H1 (cell line): ENCODE results near the gene STK39. TPM values are rescaled to one million over a fixed set of nuclear protein-coding genes. Genes with fewer than 3 reads are reported as not detected.

Experiments used
- CTCF ChIA-PET: fragments of 300-600 bp; sonication (Branson Sonifier 250); formaldehyde crosslinking; loops from one replicate; lab custom pipeline; 2021; ENCODE audit not compliant: partially characterized antibody; lab: Charles Lee
- POLR2A ChIA-PET: fragments of 300-600 bp; sonication (Branson Sonifier 250); formaldehyde crosslinking; loops from one replicate; lab custom pipeline; 2021; ENCODE audit warnings: inconsistent platforms; ENCODE audit not compliant: partially characterized antibody; lab: Charles Lee
- DNase-seq, 2 experiments: peaks; one replicate each; pipeline versions ENCODE4 v3.0.0 to v3.0.0-alpha.2; 2010 to 2022; ENCODE audit warnings: low spot score in 2 of 2, low read depth in 1 of 2, mixed read lengths in 1 of 2
- FAIRE-seq: peaks from 2 replicates; lab custom pipeline; 2011; peaks lifted over from hg19 to GRCh38; lab: Jason Lieb, UNC
- H2AFZ ChIP-seq: 2 replicates; pipeline ENCODE4 v1.8.1; 2012; ENCODE audit warnings: low read length, inconsistent platforms
- H2AK5ac ChIP-seq: 2 replicates; pipeline ENCODE4 v1.6.1; 2013; ENCODE audit warnings: low read depth, low read length
- H2BK120ac ChIP-seq: replicated peaks from 2 replicates; pipeline ENCODE3; 2013; ENCODE audit warnings: low read depth, low read length, inconsistent platforms
- H2BK12ac ChIP-seq: 2 replicates; pipeline ENCODE4 v1.6.1; 2013; ENCODE audit warnings: low read depth, low read length
- H2BK15ac ChIP-seq: 2 replicates; pipeline ENCODE4 v1.6.1; 2013; ENCODE audit warnings: low read length
- H2BK20ac ChIP-seq: 2 replicates; pipeline ENCODE4 v1.6.1; 2013; ENCODE audit warnings: low read length
- H2BK5ac ChIP-seq: 2 replicates; pipeline ENCODE4 v1.6.1; 2013; ENCODE audit warnings: low read depth, low read length
- H3K14ac ChIP-seq: 2 replicates; pipeline ENCODE4 v1.6.1; 2013; ENCODE audit warnings: inconsistent platforms; ENCODE audit not compliant: insufficient read length
- H3K18ac ChIP-seq: 2 replicates; pipeline ENCODE4 v1.6.1; 2013; ENCODE audit warnings: low read length; ENCODE audit errors: extremely low read depth
- H3K23ac ChIP-seq: 2 replicates; pipeline ENCODE4 v1.6.1; 2013; ENCODE audit warnings: inconsistent platforms; ENCODE audit not compliant: insufficient read length
- H3K23me2 ChIP-seq: 2 replicates; pipeline ENCODE4 v1.6.1; 2013; ENCODE audit warnings: low read depth, low read length
- H3K27ac ChIP-seq: 2 replicates; pipeline ENCODE4 v1.6.1; 2011; ENCODE audit warnings: low read depth, low read length, inconsistent platforms
- H3K27me3 ChIP-seq, 4 experiments: replicated peaks in 1 of 4; 1 replicate in 1 of 4; 2 replicates in 3 of 4; pipeline versions ENCODE4 v1.6.1 to v1.8.1; 2011 to 2013; ENCODE audit warnings: low read length in 3 of 4, mild to moderate bottlenecking in 3 of 4, inconsistent platforms in 2 of 4, mixed read lengths in 2 of 4, moderate library complexity in 1 of 4; ENCODE audit not compliant: control insufficient read depth in 3 of 4, insufficient read depth in 3 of 4; ENCODE audit errors: extremely low read depth in 1 of 4
- H3K36me3 ChIP-seq, 4 experiments: 2 replicates each; pipeline versions ENCODE4 v1.6.1 to v1.8.1; 2011 to 2013; ENCODE audit warnings: mild to moderate bottlenecking in 4 of 4, low read length in 3 of 4, moderate library complexity in 2 of 4, control low read depth in 1 of 4, inconsistent platforms in 1 of 4; ENCODE audit not compliant: insufficient read depth in 4 of 4, control insufficient read depth in 2 of 4
- H3K4ac ChIP-seq: replicated peaks from 2 replicates; pipeline ENCODE3; 2013; ENCODE audit warnings: low read length, low read depth, mixed read lengths, inconsistent platforms; ENCODE audit not compliant: insufficient read length
- H3K4me1 ChIP-seq, 4 experiments: replicated peaks in 1 of 4; 1 replicate in 1 of 4; 2 replicates in 3 of 4; pipeline versions ENCODE4 v1.6.1 to v1.8.1; 2011 to 2013; ENCODE audit warnings: low read length in 3 of 4, inconsistent platforms in 2 of 4, mixed read lengths in 1 of 4; ENCODE audit not compliant: insufficient read depth in 4 of 4, control insufficient read depth in 3 of 4
- H3K4me2 ChIP-seq, 2 experiments: 2 replicates each; pipeline versions ENCODE4 v1.6.1 to v1.8.1; 2011 to 2013; ENCODE audit warnings: low read depth in 2 of 2, low read length in 2 of 2, control low read depth in 1 of 2, inconsistent platforms in 1 of 2, mild to moderate bottlenecking in 1 of 2; ENCODE audit not compliant: insufficient read depth in 1 of 2
- H3K4me3 ChIP-seq, 4 experiments: fragments of 200-600, 300-600 bp in 1 of 4; sonication (generic), shearing (Covaris generic), sonication (Bioruptor Twin) in 1 of 4; 2 replicates each; pipeline versions ENCODE4 v1.5.1 to v1.8.1; 2011 to 2016; ENCODE audit warnings: low read length in 4 of 4, low read depth in 3 of 4, control low read depth in 2 of 4, inconsistent platforms in 2 of 4, mild to moderate bottlenecking in 2 of 4, mixed read lengths in 1 of 4, moderate library complexity in 1 of 4; ENCODE audit not compliant: insufficient read depth in 2 of 4; ENCODE audit errors: extremely low read depth in 1 of 4
- H3K56ac ChIP-seq: replicated peaks from 2 replicates; pipeline ENCODE3; 2013; ENCODE audit warnings: low read depth, mild to moderate bottlenecking, mixed read lengths, low read length, inconsistent platforms; ENCODE audit not compliant: insufficient read length
- H3K79me1 ChIP-seq: 2 replicates; pipeline ENCODE4 v1.6.1; 2013; ENCODE audit warnings: low read depth, low read length, control low read depth
- H3K79me2 ChIP-seq, 2 experiments: 2 replicates each; pipeline versions ENCODE4 v1.6.1 to v1.8.1; 2012 to 2013; ENCODE audit warnings: low read length in 2 of 2, mild to moderate bottlenecking in 2 of 2, inconsistent platforms in 1 of 2; ENCODE audit not compliant: insufficient read depth in 2 of 2, control insufficient read depth in 1 of 2
- H3K9ac ChIP-seq, 4 experiments: replicated peaks in 1 of 4; 1 replicate in 1 of 4; 2 replicates in 3 of 4; pipeline versions ENCODE4 v1.6.1 to v1.8.1; 2011 to 2013; ENCODE audit warnings: low read depth in 3 of 4, low read length in 3 of 4, control low read depth in 2 of 4, mild to moderate bottlenecking in 2 of 4, moderate library complexity in 2 of 4, inconsistent platforms in 1 of 4; ENCODE audit errors: extremely low read depth in 1 of 4
- H3K9me3 ChIP-seq, 2 experiments: 2 replicates each; pipeline versions ENCODE4 v1.6.1 to v1.8.1; 2012 to 2013; ENCODE audit warnings: mild to moderate bottlenecking in 2 of 2, moderate library complexity in 2 of 2, control low read depth in 1 of 2, inconsistent platforms in 1 of 2, low read depth in 1 of 2, low read length in 1 of 2, mixed read lengths in 1 of 2; ENCODE audit not compliant: insufficient read depth in 2 of 2
- H4K20me1 ChIP-seq, 2 experiments: replicated peaks in 1 of 2; 2 replicates each; pipeline versions ENCODE3 to v1.8.1; 2011 to 2013; ENCODE audit warnings: inconsistent platforms in 2 of 2, low read length in 2 of 2, mild to moderate bottlenecking in 1 of 2; ENCODE audit not compliant: insufficient read depth in 2 of 2, control insufficient read depth in 1 of 2
- H4K5ac ChIP-seq: 2 replicates; pipeline ENCODE4 v1.6.1; 2013; ENCODE audit warnings: low read length, low read depth, mixed read lengths, inconsistent platforms; ENCODE audit not compliant: insufficient read length
- H4K8ac ChIP-seq: 2 replicates; pipeline ENCODE4 v1.8.0; 2013; ENCODE audit warnings: mild to moderate bottlenecking, moderate library complexity, low read length, inconsistent platforms; ENCODE audit not compliant: insufficient read depth; ENCODE audit errors: extremely low read depth
- H4K91ac ChIP-seq: replicated peaks from 2 replicates; pipeline ENCODE3; 2013; ENCODE audit warnings: low read length, mixed read lengths, inconsistent platforms; ENCODE audit not compliant: insufficient read length
- CBX8 ChIP-seq: fragments of 300-800, 300-1000 bp; sonication (generic); IDR thresholded peaks from 2 replicates; pipeline ENCODE4 v1.7.1; 2016; ENCODE audit warnings: low read depth, low read length, borderline replicate concordance
- CHD1 ChIP-seq: IDR thresholded peaks from 2 replicates; pipeline ENCODE4 v1.6.1; 2012; ENCODE audit warnings: low read depth, low read length, improper control_type of control experiment
- HDAC2 ChIP-seq, 2 experiments: fragments of 300-600 bp in 1 of 2; sonication (generic) in 1 of 2; IDR thresholded peaks; 2 replicates each; pipeline ENCODE4 v1.6.1; 2011 to 2012; ENCODE audit warnings: low read depth in 2 of 2, low read length in 2 of 2, mild to moderate bottlenecking in 2 of 2, moderate library complexity in 2 of 2, borderline replicate concordance in 1 of 2, inconsistent platforms in 1 of 2
- HDAC6 ChIP-seq: IDR thresholded peaks from one replicate; pipeline ENCODE4 v1.7.1; 2012; ENCODE audit warnings: low read depth, mild to moderate bottlenecking, inconsistent platforms, low read length, moderate library complexity
- SRF ChIP-seq: IDR thresholded peaks from 2 replicates; pipeline ENCODE4 v1.6.1; 2011; ENCODE audit warnings: mild to moderate bottlenecking, low read depth, low read length, moderate library complexity
- TBP ChIP-seq: IDR thresholded peaks from 2 replicates; pipeline ENCODE4 v1.6.1; 2011; ENCODE audit warnings: low read depth, low read length, improper control_type of control experiment
- TCF12 ChIP-seq: IDR thresholded peaks from 2 replicates; pipeline ENCODE4 v1.6.1; 2011; ENCODE audit warnings: low read depth, mild to moderate bottlenecking, low read length
- YY1 ChIP-seq: IDR thresholded peaks from 2 replicates; pipeline ENCODE4 v1.6.1; 2011; ENCODE audit warnings: low read depth, mild to moderate bottlenecking, low read length
- polyA plus RNA-seq, 7 experiments: library from polyadenylated mRNA; depleted of rRNA in 3 of 7; stranded (reverse) in 5 of 7; unstranded in 2 of 7; fragments of >200 nt in 5 of 7; fragments of 200-250 nt in 2 of 7; gene quantifications; 1 replicate in 5 of 7; 2 replicates in 1 of 7; 4 replicates in 1 of 7; pipeline versions ENCODE4 v1.2.1 to v1.2.3, GENCODE V29; 2011 to 2013; ENCODE audit warnings: missing spikeins in 2 of 7, mixed read lengths in 2 of 7
- total RNA-seq: library from RNA; stranded (reverse); fragmentation: NEBNext Ultra II Directional; extraction: Animal tissue kit (Norgen Biotek cat#: 25700); gene quantifications from 2 replicates; pipeline ENCODE4 v1.2.1, GENCODE V29; 2021
- TF ChIP-seq, protein P1 (sequence below): IDR thresholded peaks from 2 replicates; pipeline ENCODE4 v1.6.1; 2011; ENCODE audit warnings: low read length, improper control_type of control experiment
- TF ChIP-seq, protein P2 (sequence below): IDR thresholded peaks from 2 replicates; pipeline ENCODE4 v1.6.1; 2012; ENCODE audit warnings: inconsistent platforms

Gene STK39
- total and polyA plus RNA-seq, 2 of the 8 experiments (the other 6 are each of a cell fraction or from before 2014, with no cell fraction given): 13.7 to 23.8 TPM

DNA sequence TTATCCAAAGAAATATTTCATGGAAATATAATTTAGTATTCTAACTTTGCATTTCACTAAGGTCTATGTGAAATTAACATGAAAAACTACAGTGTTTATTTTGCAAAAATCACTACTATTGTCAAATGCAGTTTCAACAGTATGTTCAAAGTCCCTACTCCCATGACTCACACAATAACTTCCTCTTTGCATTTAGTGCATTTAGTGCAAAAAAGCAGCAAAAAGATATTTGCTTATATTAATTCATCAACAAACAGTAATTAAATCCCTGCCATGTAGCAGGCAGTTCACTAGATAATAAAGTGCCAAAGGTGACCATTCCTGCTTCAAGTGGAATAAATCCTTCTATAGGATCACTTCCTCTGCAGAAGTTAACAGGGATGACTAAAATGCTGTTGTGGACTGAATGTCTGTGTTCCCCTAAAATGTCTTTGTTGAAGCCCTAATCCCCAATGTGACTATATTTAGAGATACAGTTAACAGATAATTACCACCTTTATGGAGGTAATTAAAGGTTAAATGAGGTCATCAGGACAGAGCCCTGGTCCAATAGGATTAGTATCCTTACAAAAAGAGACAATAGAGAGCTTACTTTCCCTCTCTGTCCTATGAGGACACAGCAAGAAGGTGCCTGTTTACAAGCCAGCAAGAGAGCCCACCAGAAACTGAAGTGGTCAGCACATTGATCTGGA lies 61.7 kb downstream of the STK39 start:
- Histone ChIP-seq H2BK15ac (no peak overlapping the region), H3K4ac (no peak overlapping the region), H2BK120ac (no peak overlapping the region), H3K4me3 (no peak overlapping the region), H3K56ac (no peak overlapping the region), H3K36me3 (no peaks in the 10 kb centered on the region), H3K4me2 (no peak overlapping the region), H4K8ac (no peak overlapping the region), H2AK5ac (no peak overlapping the region), H2BK20ac (no peak overlapping the region), H2BK5ac (no peak overlapping the region), H2BK12ac (no peak overlapping the region), H3K9me3 (no peaks in the 10 kb centered on the region), H3K79me2 (no peaks in the 10 kb centered on the region), H3K23me2 (no peaks in the 10 kb centered on the region), H3K79me1 (peaks cover 5% of the 10 kb centered on the region; the same call in 1 of the 2 replicates), H3K23ac (no peak overlapping the region), H3K18ac (no peak overlapping the region), H3K14ac (no peak overlapping the region), H3K27me3 (no peaks in the 10 kb centered on the region), H3K4me1 (peaks cover 0 to 16% (median 6%) of the 10 kb centered on the region in 4 experiments; a peak in 5 of 7 replicates), H3K27ac (no peak overlapping the region), H4K20me1 (peaks cover 0 to 3% of the 10 kb centered on the region in 2 experiments), H4K5ac (no peak overlapping the region), H4K91ac (no peak overlapping the region), H2AFZ (no peak overlapping the region), H3K9ac (no peak overlapping the region)
- POLR2A ChIA-PET: no interaction called here
- CTCF ChIA-PET: interaction anchor here (0.6 kb wide), 1 partner anchor 153 kb away, joined by 4 read pairs; no protein-coding TSS in a partner anchor
- DNase-seq: no peak
- no peak for FAIRE-seq
- TF ChIP-seq, protein P1, sequence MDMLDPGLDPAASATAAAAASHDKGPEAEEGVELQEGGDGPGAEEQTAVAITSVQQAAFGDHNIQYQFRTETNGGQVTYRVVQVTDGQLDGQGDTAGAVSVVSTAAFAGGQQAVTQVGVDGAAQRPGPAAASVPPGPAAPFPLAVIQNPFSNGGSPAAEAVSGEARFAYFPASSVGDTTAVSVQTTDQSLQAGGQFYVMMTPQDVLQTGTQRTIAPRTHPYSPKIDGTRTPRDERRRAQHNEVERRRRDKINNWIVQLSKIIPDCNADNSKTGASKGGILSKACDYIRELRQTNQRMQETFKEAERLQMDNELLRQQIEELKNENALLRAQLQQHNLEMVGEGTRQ: no peak
- TF ChIP-seq SRF (no peak), YY1 (no peak), HDAC6 (no peak), TCF12 (no peak), CBX8 (no peak), TBP (no peak), HDAC2 (IDR thresholded peaks at IDR 0.05; ENCODE audit: borderline replicate concordance in 1 of 2, low read depth in 2 of 2, low read length in 2 of 2) (no peak), CHD1 (no peak)
- TF ChIP-seq, protein P2, sequence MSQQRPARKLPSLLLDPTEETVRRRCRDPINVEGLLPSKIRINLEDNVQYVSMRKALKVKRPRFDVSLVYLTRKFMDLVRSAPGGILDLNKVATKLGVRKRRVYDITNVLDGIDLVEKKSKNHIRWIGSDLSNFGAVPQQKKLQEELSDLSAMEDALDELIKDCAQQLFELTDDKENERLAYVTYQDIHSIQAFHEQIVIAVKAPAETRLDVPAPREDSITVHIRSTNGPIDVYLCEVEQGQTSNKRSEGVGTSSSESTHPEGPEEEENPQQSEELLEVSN: no peak
